Caco-2 (cell line): ENCODE results near the gene NKAIN2. TPM values are rescaled to one million over a fixed set of nuclear protein-coding genes. Genes with fewer than 3 reads are reported as not detected.
"Not testable (repeated sequence)": the region's sequence is repeated elsewhere in the genome, so short reads cannot be mapped to it uniquely, and the experiment has no call there.

Experiments
- BruUV-seq: library from RNA; stranded (reverse); fragments of 400-500 nt; replicated peaks from 2 replicates; lab custom pipeline; 2021; lab: Mats Ljungman, UMichigan
- CTCF ChIA-PET: fragments of 300-600 bp; sonication (Branson Sonifier 250); formaldehyde crosslinking; loops from one replicate; lab custom pipeline; 2022; ENCODE audit warnings: antibody characterized with exemption; lab: Charles Lee
- POLR2A ChIA-PET: fragments of 300-600 bp; sonication (Branson Sonifier 250); formaldehyde crosslinking; loops from one replicate; lab custom pipeline; 2022; ENCODE audit warnings: antibody characterized with exemption; lab: Charles Lee
- DNase-seq, 2 experiments: peaks; one replicate each; pipeline versions ENCODE4 v3.0.0 to v3.0.0-alpha.2; 2020 to 2022
- H3K27me3 ChIP-seq: replicated peaks from 2 replicates; pipeline ENCODE4 v1.6.0; 2011; ENCODE audit warnings: low read length; ENCODE audit not compliant: control insufficient read depth, insufficient read depth
- H3K36me3 ChIP-seq: 2 replicates; pipeline ENCODE4 v1.5.1; 2011; ENCODE audit warnings: low read length; ENCODE audit not compliant: control insufficient read depth, insufficient read depth
- H3K4me1 ChIP-seq: fragments of 250-450 bp; sonication (Bioruptor Pico); 2 replicates; pipeline ENCODE4 v1.5.1; 2020; ENCODE audit warnings: mild to moderate bottlenecking
- H3K4me3 ChIP-seq: 2 replicates; pipeline ENCODE4 v1.5.1; 2011; ENCODE audit warnings: low read depth, mild to moderate bottlenecking, control low read depth, low read length
- H3K9me3 ChIP-seq: fragments of 250-450 bp; sonication (Bioruptor Pico); 2 replicates; pipeline ENCODE4 v1.5.1; 2020; ENCODE audit warnings: mild to moderate bottlenecking, moderate library complexity
- H3K27ac Mint-ChIP-seq: one replicate; pipeline ENCODE4 v1.8.0; 2022; ENCODE audit warnings: mixed read lengths; ENCODE audit not compliant: unreplicated experiment
- H3K27me3 Mint-ChIP-seq: one replicate; pipeline ENCODE4 v1.8.0; 2022; ENCODE audit warnings: mixed read lengths; ENCODE audit not compliant: insufficient read depth, unreplicated experiment
- H3K36me3 Mint-ChIP-seq: one replicate; pipeline ENCODE4 v1.8.0; 2022; ENCODE audit warnings: mild to moderate bottlenecking, mixed read lengths; ENCODE audit not compliant: insufficient read depth, unreplicated experiment
- H3K4me1 Mint-ChIP-seq: one replicate; pipeline ENCODE4 v1.8.0; 2022; ENCODE audit warnings: low read depth, mixed read lengths; ENCODE audit not compliant: unreplicated experiment
- H3K4me3 Mint-ChIP-seq: one replicate; pipeline ENCODE4 v1.8.0; 2022; ENCODE audit warnings: mild to moderate bottlenecking, moderate library complexity, mixed read lengths; ENCODE audit not compliant: unreplicated experiment
- H3K9me3 Mint-ChIP-seq: one replicate; pipeline ENCODE4 v1.8.0; 2022; ENCODE audit warnings: mixed read lengths; ENCODE audit not compliant: unreplicated experiment
- CTCF ChIP-seq, 2 experiments: fragments of 200-600 bp in 1 of 2; IDR thresholded peaks; 1 replicate in 1 of 2; 2 replicates in 1 of 2; pipeline versions ENCODE4 v1.5.1 to v1.8.0; 2011 to 2022; ENCODE audit warnings: antibody characterized with exemption in 1 of 2, control low read depth in 1 of 2, inconsistent platforms in 1 of 2, low read depth in 1 of 2, low read length in 1 of 2, mild to moderate bottlenecking in 1 of 2, moderate library complexity in 1 of 2; ENCODE audit not compliant: insufficient read depth in 1 of 2, severe bottlenecking in 1 of 2, unreplicated experiment in 1 of 2
- intact Hi-C: fragments of 100-400 bp; cut with micrococcal nuclease; formaldehyde crosslinking; loops from one replicate; pipeline ENCODE4 v1.10.0; 2022; ENCODE audit not compliant: unreplicated experiment
- total RNA-seq: library from RNA; stranded (reverse); gene quantifications from 2 replicates; pipeline ENCODE4 v1.2.3, GENCODE V29; 2022

NKAIN2 gene
- total RNA-seq, 1 experiment from 2014 or later, result not detected

DNA sequence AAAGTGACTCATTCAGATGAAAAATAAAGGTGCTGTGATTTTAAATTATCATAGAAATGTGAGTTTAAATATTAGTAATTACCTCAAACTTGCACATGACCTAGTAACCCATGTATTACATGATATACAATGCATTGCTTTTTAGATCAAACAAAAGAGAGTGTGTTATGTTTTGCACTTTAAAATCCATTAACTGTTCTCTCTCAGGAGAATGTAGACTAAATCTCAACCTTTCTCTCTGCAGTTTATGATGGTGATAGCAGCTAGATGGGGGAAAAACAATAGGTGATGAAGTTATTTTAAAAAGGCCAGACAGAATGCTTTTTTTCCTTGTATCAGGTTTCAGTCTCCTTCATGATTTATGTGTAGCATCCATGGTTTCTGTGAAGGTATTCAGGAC, 754.2 kb downstream of the NKAIN2 start:
- Mint-ChIP-seq H3K36me3 (no peaks in the 10 kb centered on the region), H3K4me1 (no peaks in the 10 kb centered on the region), H3K27me3 (peaks cover 3% of the 10 kb centered on the region), H3K4me3 (no peak overlapping the region), H3K27ac (no peak overlapping the region), H3K9me3 (no peaks in the 10 kb centered on the region)
- H3K27me3 ChIP-seq, result no peaks in the 10 kb centered on the region
- TF ChIP-seq CTCF (IDR thresholded peaks at IDR 0.05; ENCODE audit: insufficient read depth in 1 of 2, low read depth in 1 of 2, low read length in 1 of 2, severe bottlenecking in 1 of 2, unreplicated experiment in 1 of 2), result no peak
- intact Hi-C loops, result no loop called here
- BruUV-seq, result no TSS peak
- H3K36me3 ChIP-seq, result no peaks in the 10 kb centered on the region
- CTCF ChIA-PET, result no interaction called here
- no peaks in the 10 kb centered on the region for H3K4me1 ChIP-seq
- H3K9me3 ChIP-seq, result no peaks in the 10 kb centered on the region
- no peak for DNase-seq
- H3K4me3 ChIP-seq, result no peak overlapping the region
- POLR2A ChIA-PET, result no interaction called here

GRCh38 chr6:124560078-124560477, 756.4 kb downstream of the NKAIN2 start:
- H3K9me3 ChIP-seq, H3K4me1 Mint-ChIP-seq, BruUV-seq, CTCF ChIA-PET, intact Hi-C loops, H3K36me3 ChIP-seq, DNase-seq, H3K36me3 Mint-ChIP-seq, H3K4me1 ChIP-seq, H3K9me3 Mint-ChIP-seq, H3K4me3 ChIP-seq, H3K27me3 Mint-ChIP-seq, POLR2A ChIA-PET, H3K4me3 Mint-ChIP-seq, H3K27ac Mint-ChIP-seq, H3K27me3 ChIP-seq: not testable (repeated sequence)

DNA sequence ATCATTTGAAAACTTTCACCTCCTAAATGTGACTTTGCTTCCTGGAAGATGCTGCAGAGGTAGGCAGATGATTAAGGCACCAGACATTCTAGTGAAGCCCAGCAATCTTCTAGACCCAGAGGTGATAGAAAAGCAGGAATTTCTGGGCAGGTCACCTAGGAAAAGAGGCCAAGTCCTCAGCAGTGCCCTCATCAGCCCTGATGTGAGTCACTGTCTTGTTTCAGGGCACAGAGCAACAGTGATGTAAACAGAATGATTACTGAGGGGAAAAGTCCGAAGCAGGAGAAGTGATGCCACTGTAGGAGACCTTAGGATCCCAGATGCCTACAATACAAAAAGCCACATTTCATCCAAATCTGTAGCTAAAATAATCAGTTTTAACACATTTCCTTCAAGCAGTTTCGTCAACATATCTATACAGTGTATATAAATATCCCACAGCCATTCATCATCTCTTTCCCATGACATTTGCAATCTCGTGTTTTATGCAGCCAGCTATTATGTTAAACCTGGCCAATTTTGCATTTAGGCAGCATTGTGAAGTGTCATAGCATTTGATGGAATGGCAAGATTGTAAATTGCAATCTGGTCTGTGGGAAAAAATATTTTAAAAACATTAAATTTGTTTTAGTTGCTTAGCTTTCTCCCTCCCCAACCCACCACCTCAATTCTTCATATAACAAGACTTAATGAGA, 757.4 kb downstream of the NKAIN2 start:
- Histone ChIP-seq H3K27me3 (no peaks in the 10 kb centered on the region), H3K4me1 (no peaks in the 10 kb centered on the region), H3K36me3 (no peaks in the 10 kb centered on the region), H3K9me3 (no peaks in the 10 kb centered on the region), H3K4me3 (no peak overlapping the region)
- Mint-ChIP-seq H3K36me3 (no peaks in the 10 kb centered on the region), H3K9me3 (no peaks in the 10 kb centered on the region), H3K27me3 (no peaks in the 10 kb centered on the region), H3K27ac (no peak overlapping the region), H3K4me1 (no peaks in the 10 kb centered on the region), H3K4me3 (no peak overlapping the region)
- POLR2A ChIA-PET, result no interaction called here
- CTCF ChIA-PET, result no interaction called here
- no peak for TF ChIP-seq CTCF (IDR thresholded peaks at IDR 0.05; ENCODE audit: insufficient read depth in 1 of 2, low read depth in 1 of 2, low read length in 1 of 2, severe bottlenecking in 1 of 2, unreplicated experiment in 1 of 2)
- DNase-seq, result no peak
- BruUV-seq, result no TSS peak
- intact Hi-C loops, result no loop called here
